ENCODE results near the gene PKNOX2.

DNA sequence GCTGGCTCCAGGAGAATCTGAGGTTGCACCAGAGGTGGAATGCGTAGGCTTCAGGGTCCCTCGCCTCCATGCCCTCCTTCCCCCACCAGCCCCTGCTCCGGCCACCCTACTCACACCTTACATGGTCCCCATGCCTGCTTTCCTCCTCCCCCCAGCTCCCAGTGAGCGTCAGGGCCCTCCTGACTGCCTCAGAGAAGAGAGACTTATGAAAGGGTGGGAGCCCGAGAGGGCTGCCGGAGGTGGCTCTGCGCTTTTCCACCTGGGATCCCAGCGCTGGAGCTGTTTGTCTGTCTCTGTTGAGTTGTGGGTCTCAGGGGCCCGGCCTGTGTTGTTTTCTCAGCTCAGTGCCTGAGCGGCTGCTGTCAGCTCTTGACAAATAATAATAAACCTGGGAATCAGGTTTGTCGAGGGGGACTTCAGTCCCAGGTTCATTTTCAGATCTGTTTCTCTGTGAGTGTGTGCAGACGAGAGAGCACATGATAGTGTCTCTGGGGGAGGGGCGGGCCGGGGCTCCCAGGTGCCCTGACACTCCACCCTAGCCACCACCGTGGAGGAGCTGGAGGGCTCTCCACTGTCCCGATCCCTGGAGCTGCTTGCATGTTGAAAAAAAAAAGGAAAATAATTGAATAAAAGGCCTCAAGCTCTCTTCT lies 177.9 kb downstream of the PKNOX2 start:
- TF ChIP-seq, protein P1, sequence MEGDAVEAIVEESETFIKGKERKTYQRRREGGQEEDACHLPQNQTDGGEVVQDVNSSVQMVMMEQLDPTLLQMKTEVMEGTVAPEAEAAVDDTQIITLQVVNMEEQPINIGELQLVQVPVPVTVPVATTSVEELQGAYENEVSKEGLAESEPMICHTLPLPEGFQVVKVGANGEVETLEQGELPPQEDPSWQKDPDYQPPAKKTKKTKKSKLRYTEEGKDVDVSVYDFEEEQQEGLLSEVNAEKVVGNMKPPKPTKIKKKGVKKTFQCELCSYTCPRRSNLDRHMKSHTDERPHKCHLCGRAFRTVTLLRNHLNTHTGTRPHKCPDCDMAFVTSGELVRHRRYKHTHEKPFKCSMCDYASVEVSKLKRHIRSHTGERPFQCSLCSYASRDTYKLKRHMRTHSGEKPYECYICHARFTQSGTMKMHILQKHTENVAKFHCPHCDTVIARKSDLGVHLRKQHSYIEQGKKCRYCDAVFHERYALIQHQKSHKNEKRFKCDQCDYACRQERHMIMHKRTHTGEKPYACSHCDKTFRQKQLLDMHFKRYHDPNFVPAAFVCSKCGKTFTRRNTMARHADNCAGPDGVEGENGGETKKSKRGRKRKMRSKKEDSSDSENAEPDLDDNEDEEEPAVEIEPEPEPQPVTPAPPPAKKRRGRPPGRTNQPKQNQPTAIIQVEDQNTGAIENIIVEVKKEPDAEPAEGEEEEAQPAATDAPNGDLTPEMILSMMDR (conservative IDR thresholded peaks at IDR 0.05): no peak
- TF ChIP-seq ZFX (IDR thresholded peaks at IDR 0.05): no peak

All from C4-2B (cell line).